Peyer's patch (tissue), 4 donors: ENCODE data around the gene CERS6. TPM values are rescaled to one million over a fixed set of nuclear protein-coding genes. Genes with fewer than 3 reads are reported as not detected.
"Not testable (repeated sequence)": the region's sequence is repeated elsewhere in the genome, so short reads cannot be mapped to it uniquely, and the experiment has no call there.

Source experiments
- DNase-seq, 3 donors: peaks; one replicate each; pipeline ENCODE4 v3.0.0-alpha.2; 2017 to 2019
- H3K27ac ChIP-seq, 4 donors: fragments of 200-600 bp; sonication (generic); one replicate each; pipeline ENCODE4 v1.5.1; 2016 to 2019
- H3K27me3 ChIP-seq, 2 donors: fragments of 200-600 bp; sonication (generic); one replicate each; pipeline ENCODE4 v1.5.1; 2019
- H3K36me3 ChIP-seq, 3 donors: fragments of 200-600 bp; sonication (generic); one replicate each; pipeline ENCODE4 v1.5.1; 2016 to 2019
- H3K4me1 ChIP-seq, 4 donors: fragments of 200-600 bp; sonication (generic); one replicate each; pipeline ENCODE4 v1.5.1; 2016 to 2019
- H3K4me3 ChIP-seq, 4 donors: fragments of 200-600 bp; sonication (generic); 1 replicate in 3 of 4; 2 replicates in 1 of 4; pipeline ENCODE4 v1.5.1; 2016 to 2019; ENCODE audit warnings: mild to moderate bottlenecking in 1 of 4
- H3K9me3 ChIP-seq, 4 donors: fragments of 200-600 bp; sonication (generic); one replicate each; pipeline ENCODE4 v1.5.1; 2016 to 2019; ENCODE audit warnings: mild to moderate bottlenecking in 1 of 4
- POLR2A ChIP-seq, 2 donors: fragments of 450-650 bp; IDR thresholded peaks; one replicate each; pipeline ENCODE4 v1.5.1; 2017; ENCODE audit warnings: antibody characterized with exemption in 2 of 2, mild to moderate bottlenecking in 2 of 2, moderate library complexity in 2 of 2
- total RNA-seq, 4 donors: library from RNA; depleted of rRNA; stranded (reverse); fragments of >200 nt; gene quantifications; one replicate each; pipeline ENCODE4 v1.1.0, GENCODE V29; 2016
- TF ChIP-seq, protein P1 (sequence below), 6 experiments: fragments of 450-650 bp in 4 of 6; fragments of 200-600 bp in 2 of 6; sonication (generic) in 1 of 6; IDR thresholded peaks; one replicate each; pipeline ENCODE4 v1.5.1; 2017 to 2019; ENCODE audit warnings: antibody characterized with exemption in 6 of 6, mild to moderate bottlenecking in 3 of 6, moderate library complexity in 1 of 6

CERS6 gene
- total RNA-seq, 4 donors from 2014 or later = 28.1 to 110 (median 96.7) TPM

DNA sequence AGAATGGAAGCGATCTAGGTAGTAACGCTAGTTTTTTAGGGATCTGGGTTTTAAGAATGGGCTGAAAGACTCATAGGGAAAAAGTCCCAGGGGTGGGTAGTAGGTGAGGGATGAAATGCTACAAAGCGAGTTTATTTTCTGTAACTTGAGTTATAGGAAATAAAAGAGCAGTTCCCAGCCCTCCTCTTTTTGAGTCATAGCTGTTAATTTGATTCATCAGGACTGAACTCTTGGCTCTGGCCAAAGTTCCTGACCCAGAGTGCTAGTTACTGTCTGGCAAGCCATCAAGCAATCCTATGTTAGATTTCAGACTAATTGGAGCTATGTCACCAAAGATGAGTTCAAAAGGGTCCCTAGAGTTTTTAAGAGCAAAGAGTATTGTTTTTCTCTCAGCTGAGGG lies 328.9 kb downstream of the CERS6 start:
- no peaks in the 10 kb centered on the region for H3K36me3 ChIP-seq
- TF ChIP-seq, protein P1, sequence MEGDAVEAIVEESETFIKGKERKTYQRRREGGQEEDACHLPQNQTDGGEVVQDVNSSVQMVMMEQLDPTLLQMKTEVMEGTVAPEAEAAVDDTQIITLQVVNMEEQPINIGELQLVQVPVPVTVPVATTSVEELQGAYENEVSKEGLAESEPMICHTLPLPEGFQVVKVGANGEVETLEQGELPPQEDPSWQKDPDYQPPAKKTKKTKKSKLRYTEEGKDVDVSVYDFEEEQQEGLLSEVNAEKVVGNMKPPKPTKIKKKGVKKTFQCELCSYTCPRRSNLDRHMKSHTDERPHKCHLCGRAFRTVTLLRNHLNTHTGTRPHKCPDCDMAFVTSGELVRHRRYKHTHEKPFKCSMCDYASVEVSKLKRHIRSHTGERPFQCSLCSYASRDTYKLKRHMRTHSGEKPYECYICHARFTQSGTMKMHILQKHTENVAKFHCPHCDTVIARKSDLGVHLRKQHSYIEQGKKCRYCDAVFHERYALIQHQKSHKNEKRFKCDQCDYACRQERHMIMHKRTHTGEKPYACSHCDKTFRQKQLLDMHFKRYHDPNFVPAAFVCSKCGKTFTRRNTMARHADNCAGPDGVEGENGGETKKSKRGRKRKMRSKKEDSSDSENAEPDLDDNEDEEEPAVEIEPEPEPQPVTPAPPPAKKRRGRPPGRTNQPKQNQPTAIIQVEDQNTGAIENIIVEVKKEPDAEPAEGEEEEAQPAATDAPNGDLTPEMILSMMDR (IDR thresholded peaks at IDR 0.05) = no peak
- no peak for TF ChIP-seq POLR2A (IDR thresholded peaks at IDR 0.05)

DNA sequence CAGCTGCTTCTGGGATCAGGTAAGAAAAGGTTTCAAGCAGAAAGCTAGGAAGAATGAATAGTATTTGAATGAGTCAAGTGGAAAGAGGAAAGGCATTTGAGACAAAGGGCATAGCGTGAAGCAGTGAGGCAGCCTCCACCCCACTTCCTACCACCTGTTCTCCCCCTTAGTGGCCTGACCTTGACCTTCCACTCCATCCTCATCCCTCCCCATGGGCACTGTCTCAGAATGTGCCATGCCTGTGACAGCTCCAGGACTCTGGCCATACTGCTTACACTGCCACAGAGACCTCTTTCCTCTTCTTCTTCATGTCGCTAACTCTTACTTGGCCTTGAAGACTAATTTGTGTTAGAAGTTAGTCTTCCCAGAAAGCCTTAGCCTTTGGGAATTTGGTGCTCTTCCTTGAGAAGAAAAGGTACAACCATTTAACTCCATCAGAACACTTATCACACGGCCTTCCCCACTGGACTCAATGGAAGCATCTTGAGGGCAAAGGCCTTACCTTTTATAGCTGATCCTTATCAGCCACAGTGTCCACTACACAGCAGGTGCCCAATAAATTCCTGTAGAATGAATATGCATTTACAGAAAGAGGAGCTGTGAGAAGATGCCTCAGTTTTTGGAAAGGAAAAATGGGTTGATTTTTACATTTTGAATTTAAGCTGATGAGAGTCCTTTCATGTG lies 331.2 kb downstream of the CERS6 start:
- Histone ChIP-seq H3K4me1 (no peaks in the 10 kb centered on the region), H3K27me3 (no peaks in the 10 kb centered on the region)

More for the DNA sequence above, 328.9 kb downstream of the CERS6 start:
- Histone ChIP-seq H3K27me3 (no peaks in the 10 kb centered on the region), H3K27ac (peak overlapping the region in 2 of 4 donors; percentile 33 to 35), H3K4me1 (no peaks in the 10 kb centered on the region), H3K4me3 (no peak overlapping the region), H3K9me3 (no peaks in the 10 kb centered on the region)
- peak in 1 of 3 donors; percentile 70 for DNase-seq

DNA sequence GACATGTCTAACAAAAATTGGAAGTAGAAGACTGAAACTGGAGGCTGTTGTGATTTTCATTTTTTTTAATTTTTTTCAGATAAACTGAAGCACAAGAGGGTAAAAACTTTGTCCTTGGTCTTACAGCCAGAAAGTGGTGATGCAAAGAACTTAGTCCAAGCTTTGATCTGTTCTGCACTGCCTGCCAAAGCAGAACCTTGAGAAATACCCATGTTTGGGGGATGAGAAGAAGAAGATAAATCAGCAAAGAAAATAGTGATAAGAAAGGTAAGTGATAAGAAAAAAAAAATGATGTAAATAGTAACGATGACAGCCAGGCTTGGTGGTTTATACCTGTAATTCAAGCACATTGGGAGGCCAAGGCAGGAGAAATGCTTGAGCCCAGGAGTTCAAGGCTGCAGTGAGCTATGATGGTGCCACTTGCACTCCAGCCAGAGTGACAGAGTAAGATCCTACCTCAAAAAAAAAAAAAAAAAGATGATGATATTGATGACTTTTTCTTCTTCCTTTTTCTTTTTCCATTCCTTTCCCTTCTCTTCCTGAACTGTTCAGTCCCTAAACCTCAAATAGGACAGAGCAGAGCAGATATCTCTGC lies 331.8 kb downstream of the CERS6 start:
- no peaks in the 10 kb centered on the region for H3K4me1 ChIP-seq
- TF ChIP-seq, protein P1 (IDR thresholded peaks at IDR 0.05) = no peak
- TF ChIP-seq POLR2A (IDR thresholded peaks at IDR 0.05) = no peak

More for the DNA sequence above, 331.2 kb downstream of the CERS6 start:
- no peak overlapping the region for H3K4me3 ChIP-seq
- peak in 1 of 3 donors; percentile 65 for DNase-seq
- H3K36me3 ChIP-seq = no peaks in the 10 kb centered on the region
- TF ChIP-seq, protein P1 (IDR thresholded peaks at IDR 0.05) = no peak
- no peak for TF ChIP-seq POLR2A (IDR thresholded peaks at IDR 0.05)
- no peaks in the 10 kb centered on the region for H3K9me3 ChIP-seq
- H3K27ac ChIP-seq = no peak overlapping the region

DNA sequence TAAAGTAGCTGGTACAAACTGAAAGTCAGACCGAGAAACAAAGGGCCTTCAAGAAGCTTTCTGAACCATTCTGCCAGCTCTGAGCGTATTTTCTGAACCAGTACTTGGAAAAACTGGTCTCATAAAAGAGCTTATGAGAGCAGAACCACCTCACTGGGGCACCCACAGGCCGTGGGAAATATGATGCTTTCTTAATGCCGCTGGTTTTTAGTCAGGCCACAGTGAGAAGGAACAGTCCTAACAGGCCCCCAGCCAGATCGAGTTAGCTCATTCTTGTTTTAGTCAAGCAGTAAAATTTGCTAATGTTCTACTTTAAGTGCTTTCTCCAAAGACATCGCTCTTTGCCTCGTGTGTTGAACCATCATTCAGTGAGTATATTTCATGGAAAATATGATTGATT lies 333.7 kb downstream of the CERS6 start:
- no peak for TF ChIP-seq POLR2A (IDR thresholded peaks at IDR 0.05)
- TF ChIP-seq, protein P1 (IDR thresholded peaks at IDR 0.05) = no peak
- no peaks in the 10 kb centered on the region for H3K27me3 ChIP-seq

More for the DNA sequence above, 331.8 kb downstream of the CERS6 start:
- Histone ChIP-seq H3K27me3 (no peaks in the 10 kb centered on the region), H3K9me3 (no peaks in the 10 kb centered on the region), H3K36me3 (no peaks in the 10 kb centered on the region), H3K4me3 (no peak overlapping the region), H3K27ac (no peak overlapping the region)
- no peak for DNase-seq

DNA sequence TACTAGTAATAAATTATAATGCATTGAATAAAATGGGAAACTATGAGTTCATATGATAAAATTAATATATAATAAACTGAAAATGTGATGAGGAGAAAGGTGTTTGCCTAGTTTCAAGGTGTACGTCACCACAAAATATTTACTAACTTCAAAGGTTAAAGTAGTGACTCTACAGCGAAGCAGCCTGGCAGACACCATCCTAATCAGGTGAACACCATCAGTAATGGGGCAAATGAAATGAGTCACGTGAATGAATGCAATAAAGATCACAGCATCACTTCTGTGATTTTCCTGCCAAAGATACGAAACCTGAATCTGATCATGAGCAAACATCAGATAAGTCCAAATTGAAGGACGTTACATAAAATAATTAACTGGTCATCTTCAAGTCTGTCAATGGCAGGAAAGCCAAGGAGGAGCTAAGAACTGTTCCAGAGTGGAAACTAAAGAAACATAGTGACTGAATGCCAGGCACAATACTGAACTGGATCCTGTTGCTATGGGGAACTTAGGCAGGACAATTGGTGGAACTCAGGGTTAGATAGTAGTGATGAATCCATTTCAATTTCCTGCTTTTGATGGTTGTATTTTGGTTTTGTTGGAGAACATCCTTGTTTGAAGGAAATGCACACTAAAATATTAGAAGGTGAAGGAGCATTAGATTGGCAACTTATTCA lies 334.3 kb downstream of the CERS6 start:
- Histone ChIP-seq H3K4me1 (no peaks in the 10 kb centered on the region), H3K4me3 (no peak overlapping the region), H3K36me3 (no peaks in the 10 kb centered on the region), H3K27me3 (no peaks in the 10 kb centered on the region), H3K9me3 (no peaks in the 10 kb centered on the region), H3K27ac (no peak overlapping the region)
- no peak for DNase-seq
- TF ChIP-seq, protein P1 (IDR thresholded peaks at IDR 0.05) = no peak
- TF ChIP-seq POLR2A (IDR thresholded peaks at IDR 0.05) = no peak

More for the DNA sequence above, 333.7 kb downstream of the CERS6 start:
- Histone ChIP-seq H3K4me3 (no peak overlapping the region), H3K4me1 (no peaks in the 10 kb centered on the region), H3K9me3 (no peaks in the 10 kb centered on the region), H3K27ac (no peak overlapping the region), H3K36me3 (no peaks in the 10 kb centered on the region)
- DNase-seq = no peak

DNA sequence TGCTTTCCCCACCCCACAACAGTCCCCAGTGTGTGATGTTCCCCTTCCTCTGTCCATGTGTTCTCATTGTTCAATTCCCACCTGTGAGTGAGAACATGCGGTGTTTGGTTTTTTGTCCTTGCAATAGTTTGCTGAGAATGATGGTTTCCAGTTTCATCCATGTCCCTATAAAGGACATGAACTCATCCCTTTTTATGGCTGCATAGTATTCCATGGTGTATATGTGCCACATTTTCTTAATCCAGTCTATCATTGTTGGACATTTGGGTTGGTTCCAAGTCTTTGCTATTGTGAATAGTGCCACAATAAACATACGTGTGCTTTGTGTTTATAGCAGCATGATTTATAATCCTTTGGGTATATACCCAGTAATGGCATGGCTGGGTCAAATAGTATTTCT lies 335.1 kb downstream of the CERS6 start:
- H3K4me1 ChIP-seq, H3K27ac ChIP-seq, H3K27me3 ChIP-seq, H3K4me3 ChIP-seq, DNase-seq, H3K9me3 ChIP-seq, H3K36me3 ChIP-seq: not testable (repeated sequence)
